A549 (cell line): ENCODE results near the gene LCN2.

Experiments used
- CTCF ChIP-seq: fragments of >200 bp; sonication (Bioruptor Twin); formaldehyde crosslinking; IDR thresholded peaks from 3 replicates; pipeline ENCODE4 v1.5.1; 2016
- EP300 ChIP-seq, 2 experiments: fragments of >200 bp; sonication (Bioruptor Twin); formaldehyde crosslinking; IDR thresholded peaks; 2 replicates in 1 of 2; 3 replicates in 1 of 2; pipeline ENCODE4 v1.6.1; 2016 to 2017
- POLR2A ChIP-seq: IDR thresholded peaks from 2 replicates; pipeline ENCODE4 v1.6.1; 2012; ENCODE audit warnings: mild to moderate bottlenecking, low read length

GRCh38 chr9:128144239-128145181, 4.7 kb upstream of the LCN2 start:
- TF ChIP-seq CTCF (no peak), POLR2A (no peak), EP300 (IDR thresholded peaks at IDR 0.05) (no peak)
